GM19397 (cell line): ENCODE results near the gene SELENOK.

Experiments used
- ATAC-seq: cut with Tn5 transposase; IDR thresholded peaks from one replicate; pipeline ENCODE4 v1.9.1; 2021; ENCODE audit warnings: mild to moderate bottlenecking, moderate library complexity; ENCODE audit not compliant: unreplicated experiment

Gene SELENOK

GRCh38 chr3:53843195-53844177 is 48.2 kb downstream of the SELENOK start:
- peak; percentile 41 for ATAC-seq

GRCh38 chr3:53842436-53843194 is 49.0 kb downstream of the SELENOK start:
- no peak for ATAC-seq

- ATAC-seq, result no peak
Observed at GRCh38 chr3:53841296-53841695, 50.4 kb downstream of the SELENOK start.

GRCh38 chr3:53837331-53837730 is 54.3 kb downstream of the SELENOK start:
- no peak for ATAC-seq

GRCh38 chr3:53836084-53836872 is 55.4 kb downstream of the SELENOK start:
- no peak for ATAC-seq

- ATAC-seq, result no peak
Observed at GRCh38 chr3:53835257-53835656, 56.4 kb downstream of the SELENOK start.

GRCh38 chr3:53834429-53835095 is 57.1 kb downstream of the SELENOK start:
- ATAC-seq, result no peak
